Astrocyte (in vitro differentiated cells and primary cell): ENCODE data around the gene TMEM100. TPM values are rescaled to one million over a fixed set of nuclear protein-coding genes. Genes with fewer than 3 reads are reported as not detected.

ENCODE experiments used
- DNase-seq: peaks from one replicate; pipeline ENCODE4 v3.0.0-alpha.2; 2010; ENCODE audit warnings: low read depth
- FAIRE-seq: peaks from 2 replicates; lab custom pipeline; 2011; peaks lifted over from hg19 to GRCh38; lab: Jason Lieb, UNC
- H2AFZ ChIP-seq: 2 replicates; pipeline ENCODE4 v1.6.0; 2012; ENCODE audit warnings: low read depth, low read length, inconsistent platforms
- H3K27ac ChIP-seq: 2 replicates; pipeline ENCODE4 v1.5.1; 2011; ENCODE audit warnings: low read depth, low read length, inconsistent platforms
- H3K27me3 ChIP-seq: 2 replicates; pipeline ENCODE4 v1.6.0; 2011; ENCODE audit warnings: low read length, inconsistent platforms; ENCODE audit not compliant: insufficient read depth
- H3K36me3 ChIP-seq: 2 replicates; pipeline ENCODE4 v1.5.1; 2011; ENCODE audit warnings: low read length, inconsistent platforms; ENCODE audit not compliant: insufficient read depth
- H3K4me1 ChIP-seq: 2 replicates; pipeline ENCODE4 v1.5.1; 2011; ENCODE audit warnings: low read length, inconsistent platforms; ENCODE audit not compliant: insufficient read depth
- H3K4me2 ChIP-seq: 2 replicates; pipeline ENCODE4 v1.6.0; 2012; ENCODE audit warnings: low read length, inconsistent platforms
- H3K4me3 ChIP-seq: 2 replicates; pipeline ENCODE4 v1.5.1; 2011; ENCODE audit warnings: low read depth, mild to moderate bottlenecking, low read length, inconsistent platforms; ENCODE audit not compliant: insufficient read depth
- H3K79me2 ChIP-seq: 2 replicates; pipeline ENCODE4 v1.6.0; 2012; ENCODE audit warnings: mild to moderate bottlenecking, low read length, inconsistent platforms; ENCODE audit not compliant: insufficient read depth
- H3K9ac ChIP-seq: 2 replicates; pipeline ENCODE4 v1.6.0; 2012; ENCODE audit warnings: mild to moderate bottlenecking, low read length, inconsistent platforms
- H3K9me3 ChIP-seq: 2 replicates; pipeline ENCODE4 v1.5.1; 2012; ENCODE audit warnings: low read depth, mild to moderate bottlenecking, low read length, inconsistent platforms; ENCODE audit not compliant: insufficient read depth
- H4K20me1 ChIP-seq: 2 replicates; pipeline ENCODE4 v1.6.0; 2012; ENCODE audit warnings: low read length, inconsistent platforms; ENCODE audit not compliant: insufficient read depth
- H3K27ac Mint-ChIP-seq: one replicate; pipeline ENCODE4 v1.8.0; 2021; ENCODE audit warnings: mild to moderate bottlenecking, mixed read lengths; ENCODE audit not compliant: unreplicated experiment
- H3K27me3 Mint-ChIP-seq: one replicate; pipeline ENCODE4 v1.8.0; 2021; ENCODE audit warnings: low read depth, mixed read lengths; ENCODE audit not compliant: unreplicated experiment
- H3K36me3 Mint-ChIP-seq: one replicate; pipeline ENCODE4 v1.8.0; 2021; ENCODE audit warnings: low read depth, mixed read lengths; ENCODE audit not compliant: unreplicated experiment
- H3K4me1 Mint-ChIP-seq: one replicate; pipeline ENCODE4 v1.8.0; 2021; ENCODE audit warnings: low read depth, mixed read lengths; ENCODE audit not compliant: unreplicated experiment
- H3K4me3 Mint-ChIP-seq: one replicate; pipeline ENCODE4 v1.8.0; 2021; ENCODE audit warnings: mild to moderate bottlenecking, moderate library complexity, mixed read lengths; ENCODE audit not compliant: unreplicated experiment
- H3K9me3 Mint-ChIP-seq: one replicate; pipeline ENCODE4 v1.8.0; 2021; ENCODE audit warnings: mild to moderate bottlenecking, mixed read lengths; ENCODE audit not compliant: unreplicated experiment
- EZH2 ChIP-seq: IDR thresholded peaks from 2 replicates; pipeline ENCODE4 v1.6.1; 2012; ENCODE audit warnings: mild to moderate bottlenecking, low read length, inconsistent platforms; ENCODE audit not compliant: insufficient read depth
- total RNA-seq: library from RNA; stranded (reverse); gene quantifications from 2 replicates; pipeline ENCODE4 v1.2.1, GENCODE V29; 2021
- TF ChIP-seq, protein P1 (sequence below): IDR thresholded peaks from 2 replicates; pipeline ENCODE4 v1.5.1; 2011; ENCODE audit warnings: low read depth, mild to moderate bottlenecking, inconsistent platforms, low read length, moderate library complexity; ENCODE audit not compliant: insufficient read depth

The TMEM100 gene
- total RNA-seq, 1 donor from 2014 or later: 7.3 TPM

DNA sequence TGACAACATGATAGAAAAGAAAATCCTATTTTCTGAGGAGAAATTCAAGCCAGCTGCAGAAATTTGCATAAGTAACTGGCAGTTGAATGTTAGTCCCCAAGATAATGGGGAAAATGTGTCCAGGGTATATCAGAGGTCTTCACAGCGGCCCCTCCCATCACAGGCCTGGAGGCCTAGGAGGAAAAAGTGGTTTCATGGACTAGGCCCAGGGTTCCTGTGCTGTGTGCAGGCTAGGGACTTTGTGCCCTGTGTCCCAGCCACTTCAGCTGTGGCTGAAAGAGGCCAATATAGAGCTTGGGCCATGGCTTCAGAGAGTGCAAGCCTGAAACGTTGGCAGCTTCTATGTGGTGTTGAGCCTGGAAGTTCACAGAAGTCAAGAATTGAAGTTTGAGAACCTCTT is 35.6 kb downstream of the TMEM100 start:
- no peak overlapping the region for H3K27ac Mint-ChIP-seq
- Histone ChIP-seq H3K9me3 (no peaks in the 10 kb centered on the region), H2AFZ (no peak overlapping the region), H3K79me2 (no peaks in the 10 kb centered on the region), H3K4me2 (no peak overlapping the region), H3K4me3 (no peak overlapping the region), H4K20me1 (no peaks in the 10 kb centered on the region), H3K4me1 (no peaks in the 10 kb centered on the region), H3K27me3 (peaks cover 4% of the 10 kb centered on the region), H3K9ac (no peak overlapping the region), H3K27ac (no peak overlapping the region), H3K36me3 (no peaks in the 10 kb centered on the region)
- peaks cover 7% of the 10 kb centered on the region for H3K9me3 Mint-ChIP-seq
- DNase-seq (no peak), FAIRE-seq (no peak)
- H3K27me3 Mint-ChIP-seq: no peaks in the 10 kb centered on the region
- TF ChIP-seq, protein P1, sequence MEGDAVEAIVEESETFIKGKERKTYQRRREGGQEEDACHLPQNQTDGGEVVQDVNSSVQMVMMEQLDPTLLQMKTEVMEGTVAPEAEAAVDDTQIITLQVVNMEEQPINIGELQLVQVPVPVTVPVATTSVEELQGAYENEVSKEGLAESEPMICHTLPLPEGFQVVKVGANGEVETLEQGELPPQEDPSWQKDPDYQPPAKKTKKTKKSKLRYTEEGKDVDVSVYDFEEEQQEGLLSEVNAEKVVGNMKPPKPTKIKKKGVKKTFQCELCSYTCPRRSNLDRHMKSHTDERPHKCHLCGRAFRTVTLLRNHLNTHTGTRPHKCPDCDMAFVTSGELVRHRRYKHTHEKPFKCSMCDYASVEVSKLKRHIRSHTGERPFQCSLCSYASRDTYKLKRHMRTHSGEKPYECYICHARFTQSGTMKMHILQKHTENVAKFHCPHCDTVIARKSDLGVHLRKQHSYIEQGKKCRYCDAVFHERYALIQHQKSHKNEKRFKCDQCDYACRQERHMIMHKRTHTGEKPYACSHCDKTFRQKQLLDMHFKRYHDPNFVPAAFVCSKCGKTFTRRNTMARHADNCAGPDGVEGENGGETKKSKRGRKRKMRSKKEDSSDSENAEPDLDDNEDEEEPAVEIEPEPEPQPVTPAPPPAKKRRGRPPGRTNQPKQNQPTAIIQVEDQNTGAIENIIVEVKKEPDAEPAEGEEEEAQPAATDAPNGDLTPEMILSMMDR: no peak
- TF ChIP-seq EZH2: no peak
- H3K36me3 Mint-ChIP-seq: no peaks in the 10 kb centered on the region
- H3K4me1 Mint-ChIP-seq: no peaks in the 10 kb centered on the region
- no peak overlapping the region for H3K4me3 Mint-ChIP-seq

DNA sequence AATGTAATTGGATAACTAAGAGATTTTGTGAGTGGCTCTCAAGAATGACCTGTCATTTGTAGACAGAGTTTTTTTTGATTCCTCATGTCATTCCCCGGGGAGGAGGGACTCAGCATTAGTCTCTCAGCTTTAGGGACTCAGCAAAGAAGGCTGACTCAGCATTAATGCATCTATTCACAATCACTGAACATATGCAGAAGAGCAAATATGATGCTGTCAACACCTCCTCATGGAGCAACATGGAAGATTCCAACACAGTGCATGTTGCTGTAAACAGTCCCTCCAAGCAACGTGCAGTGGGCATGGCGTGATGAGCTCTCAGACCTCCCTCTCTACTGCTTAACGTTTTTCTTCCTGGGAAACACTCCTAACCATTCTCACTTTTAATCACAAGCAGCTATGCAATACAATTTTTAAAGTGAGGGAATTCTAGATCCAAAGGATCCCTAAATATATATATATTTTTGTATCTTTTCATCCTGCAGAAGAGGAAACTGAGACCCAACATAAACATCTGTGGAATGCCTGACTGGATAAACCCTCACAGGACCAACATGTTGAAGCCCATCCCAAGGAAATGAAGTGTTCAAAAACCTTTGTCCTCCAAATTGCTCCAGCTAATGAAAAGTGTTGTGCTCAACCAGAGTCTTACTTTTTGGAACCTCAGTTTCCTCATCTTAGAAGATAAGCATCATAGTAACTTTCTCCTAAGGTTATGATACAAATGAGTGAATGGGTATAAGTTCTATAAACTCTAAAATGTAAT is 38.9 kb downstream of the TMEM100 start:
- Histone ChIP-seq H3K9me3 (no peaks in the 10 kb centered on the region), H3K4me2 (no peak overlapping the region), H3K4me1 (no peaks in the 10 kb centered on the region), H2AFZ (no peak overlapping the region), H4K20me1 (no peaks in the 10 kb centered on the region), H3K4me3 (no peak overlapping the region), H3K9ac (no peak overlapping the region), H3K27ac (no peak overlapping the region), H3K27me3 (peaks cover 2% of the 10 kb centered on the region), H3K79me2 (no peaks in the 10 kb centered on the region), H3K36me3 (no peaks in the 10 kb centered on the region)
- FAIRE-seq (no peak), DNase-seq (no peak)
- Mint-ChIP-seq H3K36me3 (no peaks in the 10 kb centered on the region), H3K4me3 (no peak overlapping the region), H3K27ac (no peak overlapping the region), H3K4me1 (no peaks in the 10 kb centered on the region), H3K9me3 (peaks cover 5% of the 10 kb centered on the region), H3K27me3 (no peaks in the 10 kb centered on the region)
- TF ChIP-seq, protein P1: no peak
- no peak for TF ChIP-seq EZH2

DNA sequence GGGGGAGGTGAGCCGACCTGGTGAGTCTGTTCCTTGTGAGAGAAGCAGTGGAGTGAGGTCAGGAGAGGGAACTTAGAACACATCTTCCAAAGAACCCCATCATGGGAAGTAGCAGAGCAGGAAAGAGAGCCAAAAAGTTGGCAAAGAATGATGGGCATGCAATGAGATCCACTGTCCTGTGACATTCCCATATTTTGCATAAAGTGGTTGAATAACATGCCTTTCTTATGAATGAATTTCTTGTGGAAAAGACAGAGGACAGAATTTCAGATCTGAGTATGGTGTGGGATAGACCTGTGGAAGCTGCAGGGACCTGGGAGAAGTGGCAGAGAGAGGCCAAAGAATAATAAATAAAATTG is 41.3 kb downstream of the TMEM100 start:
- Mint-ChIP-seq H3K9me3 (no peaks in the 10 kb centered on the region), H3K4me3 (no peak overlapping the region)
- TF ChIP-seq, protein P1: no peak
- TF ChIP-seq EZH2: no peak

More for the DNA sequence above, 41.3 kb downstream of the TMEM100 start:
- H3K27ac Mint-ChIP-seq: no peak overlapping the region
- Histone ChIP-seq H3K79me2 (no peaks in the 10 kb centered on the region), H3K4me3 (no peak overlapping the region), H3K27me3 (peaks cover 4% of the 10 kb centered on the region), H3K9ac (no peak overlapping the region), H3K36me3 (no peaks in the 10 kb centered on the region), H3K4me1 (no peaks in the 10 kb centered on the region), H3K27ac (no peak overlapping the region), H3K9me3 (no peaks in the 10 kb centered on the region), H4K20me1 (no peaks in the 10 kb centered on the region), H3K4me2 (no peak overlapping the region), H2AFZ (no peak overlapping the region)
- no peaks in the 10 kb centered on the region for H3K4me1 Mint-ChIP-seq
- H3K27me3 Mint-ChIP-seq: no peaks in the 10 kb centered on the region
- H3K36me3 Mint-ChIP-seq: no peaks in the 10 kb centered on the region
- DNase-seq: no peak
- FAIRE-seq: no peak
